GM21825 (cell line): Measurements from ENCODE around the gene GAGE12D.
"Not testable (repeated sequence)": the region's sequence is repeated elsewhere in the genome, so short reads cannot be mapped to it uniquely, and the experiment has no call there.

Source experiments
- ATAC-seq: cut with Tn5 transposase; IDR thresholded peaks from one replicate; pipeline ENCODE4 v1.9.1; 2021; ENCODE audit warnings: mild to moderate bottlenecking, moderate library complexity; ENCODE audit not compliant: unreplicated experiment

Gene GAGE12D, protein sequence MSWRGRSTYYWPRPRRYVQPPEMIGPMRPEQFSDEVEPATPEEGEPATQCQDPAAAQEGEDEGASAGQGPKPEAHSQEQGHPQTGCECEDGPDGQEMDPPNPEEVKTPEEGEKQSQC

GRCh38 chrX:49541433-49541832 is at the start of gene GAGE12D:
GAGE12D (plus strand) TSS chrX:49541733; CDS start chrX:49542888, 1,155 bp downstream.
- not testable (repeated sequence) for ATAC-seq

DNA sequence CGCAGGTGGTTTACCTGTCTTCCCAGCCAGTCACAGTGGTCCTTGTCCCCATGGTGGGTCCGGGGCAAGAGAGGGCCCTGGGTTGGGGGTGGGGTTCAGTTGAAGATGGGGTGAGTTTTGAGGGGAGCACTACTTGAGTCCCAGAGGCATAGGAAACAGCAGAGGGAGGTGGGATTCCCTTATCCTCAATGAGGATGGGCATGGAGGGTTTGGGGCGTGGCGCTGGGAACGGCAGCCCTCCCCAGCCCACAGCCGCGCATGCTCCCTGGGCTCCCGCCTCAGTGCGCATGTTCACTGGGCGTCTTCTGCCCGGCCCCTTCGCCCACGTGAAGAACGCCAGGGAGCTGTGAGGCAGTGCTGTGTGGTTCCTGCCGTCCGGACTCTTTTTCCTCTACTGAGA is 9.7 kb upstream of the GAGE12D start, which contains the start of gene GAGE12C:
GAGE12C (plus strand) TSS at position 301 of the 400 bp plus-strand sequence. CDS start 1,155 bp downstream, outside the sequence.
- not testable (repeated sequence) for ATAC-seq

GRCh38 chrX:49550989-49551388 is 9.5 kb downstream of the GAGE12D start, which contains the start of gene GAGE12E:
GAGE12E (plus strand) TSS chrX:49551289; CDS start chrX:49552444, 1,155 bp downstream.
- ATAC-seq, result not testable (repeated sequence)

DNA sequence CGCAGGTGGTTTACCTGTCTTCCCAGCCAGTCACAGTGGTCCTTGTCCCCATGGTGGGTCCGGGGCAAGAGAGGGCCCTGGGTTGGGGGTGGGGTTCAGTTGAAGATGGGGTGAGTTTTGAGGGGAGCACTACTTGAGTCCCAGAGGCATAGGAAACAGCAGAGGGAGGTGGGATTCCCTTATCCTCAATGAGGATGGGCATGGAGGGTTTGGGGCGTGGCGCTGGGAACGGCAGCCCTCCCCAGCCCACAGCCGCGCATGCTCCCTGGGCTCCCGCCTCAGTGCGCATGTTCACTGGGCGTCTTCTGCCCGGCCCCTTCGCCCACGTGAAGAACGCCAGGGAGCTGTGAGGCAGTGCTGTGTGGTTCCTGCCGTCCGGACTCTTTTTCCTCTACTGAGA is 19.0 kb downstream of the GAGE12D start, which contains the start of gene GAGE12F:
GAGE12F (plus strand) TSS at position 301 of the 400 bp plus-strand sequence. CDS start 1,155 bp downstream, outside the sequence.
- not testable (repeated sequence) for ATAC-seq

DNA sequence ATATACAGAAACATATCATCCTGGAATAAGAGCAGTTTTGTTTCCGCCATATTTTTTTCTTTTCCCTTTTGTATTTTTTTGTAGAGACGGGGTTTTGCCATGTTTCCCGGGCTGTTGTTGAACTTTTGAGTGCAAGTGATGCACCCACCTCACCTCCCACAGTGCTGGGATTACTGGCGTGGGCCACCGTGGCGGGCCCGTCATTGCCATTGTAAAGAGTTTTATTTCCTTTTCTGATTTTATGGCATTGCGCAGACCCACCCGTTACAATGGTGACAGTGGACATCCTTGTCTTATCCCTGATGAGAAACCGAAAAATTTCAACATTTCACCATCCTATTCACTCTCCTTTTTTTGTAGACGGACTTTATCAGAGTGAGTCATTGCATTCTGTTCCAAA is 27.2 kb downstream of the GAGE12D start:
- ATAC-seq, result not testable (repeated sequence)

DNA sequence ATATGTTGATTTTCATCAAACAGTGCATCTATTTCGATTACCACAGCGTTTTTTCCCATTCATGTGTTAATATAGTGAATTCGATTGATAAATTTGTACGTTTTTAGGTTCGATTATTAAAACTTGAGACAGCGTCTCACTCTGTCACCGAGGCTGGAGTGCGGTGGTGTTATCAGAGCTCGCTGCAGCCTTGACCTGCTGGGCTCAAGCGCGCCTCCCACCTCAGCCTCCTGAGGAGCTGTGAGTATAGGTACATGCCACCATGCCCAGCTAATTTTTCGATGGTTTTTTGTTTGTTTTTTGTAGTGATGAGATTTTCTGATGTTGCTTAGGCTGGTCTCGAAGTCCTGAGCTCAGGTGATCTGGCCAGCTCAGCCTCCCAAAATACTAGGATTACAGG is 27.6 kb downstream of the GAGE12D start:
- not testable (repeated sequence) for ATAC-seq

DNA sequence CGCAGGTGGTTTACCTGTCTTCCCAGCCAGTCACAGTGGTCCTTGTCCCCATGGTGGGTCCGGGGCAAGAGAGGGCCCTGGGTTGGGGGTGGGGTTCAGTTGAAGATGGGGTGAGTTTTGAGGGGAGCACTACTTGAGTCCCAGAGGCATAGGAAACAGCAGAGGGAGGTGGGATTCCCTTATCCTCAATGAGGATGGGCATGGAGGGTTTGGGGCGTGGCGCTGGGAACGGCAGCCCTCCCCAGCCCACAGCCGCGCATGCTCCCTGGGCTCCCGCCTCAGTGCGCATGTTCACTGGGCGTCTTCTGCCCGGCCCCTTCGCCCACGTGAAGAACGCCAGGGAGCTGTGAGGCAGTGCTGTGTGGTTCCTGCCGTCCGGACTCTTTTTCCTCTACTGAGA is 28.6 kb downstream of the GAGE12D start, which contains the start of gene GAGE12G:
GAGE12G (plus strand) TSS at position 301 of the 400 bp plus-strand sequence. CDS start 1,155 bp downstream, outside the sequence.
- ATAC-seq, result not testable (repeated sequence)

DNA sequence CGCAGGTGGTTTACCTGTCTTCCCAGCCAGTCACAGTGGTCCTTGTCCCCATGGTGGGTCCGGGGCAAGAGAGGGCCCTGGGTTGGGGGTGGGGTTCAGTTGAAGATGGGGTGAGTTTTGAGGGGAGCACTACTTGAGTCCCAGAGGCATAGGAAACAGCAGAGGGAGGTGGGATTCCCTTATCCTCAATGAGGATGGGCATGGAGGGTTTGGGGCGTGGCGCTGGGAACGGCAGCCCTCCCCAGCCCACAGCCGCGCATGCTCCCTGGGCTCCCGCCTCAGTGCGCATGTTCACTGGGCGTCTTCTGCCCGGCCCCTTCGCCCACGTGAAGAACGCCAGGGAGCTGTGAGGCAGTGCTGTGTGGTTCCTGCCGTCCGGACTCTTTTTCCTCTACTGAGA is 38.1 kb downstream of the GAGE12D start, which contains the start of gene GAGE12H:
GAGE12H (plus strand) TSS at position 301 of the 400 bp plus-strand sequence. CDS start 1,155 bp downstream, outside the sequence.
- not testable (repeated sequence) for ATAC-seq

- not testable (repeated sequence) for ATAC-seq
These were observed 47.7 kb downstream of the GAGE12D start, which contains the start of gene GAGE2A for GRCh38 chrX:49589196-49589595. GAGE2A (plus strand) TSS chrX:49589496; CDS start chrX:49590651, 1,155 bp downstream.

- not testable (repeated sequence) for ATAC-seq
These were observed 48.4 kb downstream of the GAGE12D start for GRCh38 chrX:49589769-49590478.

DNA sequence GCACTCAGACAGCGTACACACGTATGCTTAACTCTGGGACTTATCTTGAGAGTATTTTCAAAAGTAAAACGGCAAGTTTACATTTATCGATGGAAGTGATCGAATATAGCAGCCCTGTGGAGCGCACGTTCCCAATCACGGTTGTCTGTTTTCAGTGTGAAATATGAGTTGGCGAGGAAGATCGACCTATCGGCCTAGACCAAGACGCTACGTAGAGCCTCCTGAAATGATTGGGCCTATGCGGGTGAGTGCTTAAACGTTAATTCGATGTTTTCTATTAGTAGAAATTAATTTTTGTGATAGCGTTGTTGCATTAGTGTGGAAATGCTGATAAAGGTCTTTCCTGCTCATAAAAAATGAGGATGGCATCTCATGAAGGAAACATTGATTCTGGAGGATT is 49.0 kb downstream of the GAGE12D start:
- ATAC-seq, result not testable (repeated sequence)
